Dermis blood vessel endothelial cell (primary cell): ENCODE data around the gene CMTM7. TPM values are rescaled to one million over a fixed set of nuclear protein-coding genes. Genes with fewer than 3 reads are reported as not detected.
A peak's percentile ranks its signal among the peaks of the same experiment; 100 is the strongest.
"Not testable (repeated sequence)": the region's sequence is repeated elsewhere in the genome, so short reads cannot be mapped to it uniquely, and the experiment has no call there.

Source experiments
- DNase-seq: peaks from one replicate; pipeline ENCODE4 v3.0.0; 2010
- total RNA-seq: library from RNA; depleted of rRNA; stranded (reverse); fragments of >200 nt; gene quantifications from 2 replicates; pipeline ENCODE4 v1.2.3, GENCODE V29; 2014

The CMTM7 gene
- total RNA-seq, 1 donor from 2014 or later, result 31.3 TPM

GRCh38 chr3:32460817-32461496, 69.3 kb downstream of the CMTM7 start:
- not testable (repeated sequence) for DNase-seq

- peak; percentile 59 for DNase-seq
These were observed 70.7 kb downstream of the CMTM7 start for GRCh38 chr3:32462191-32462986.

- not testable (repeated sequence) for DNase-seq
These were observed 71.8 kb downstream of the CMTM7 start for GRCh38 chr3:32463415-32463814.

GRCh38 chr3:32464726-32465125, 73.1 kb downstream of the CMTM7 start:
- DNase-seq, result not testable (repeated sequence)

- not testable (repeated sequence) for DNase-seq
These were observed 75.2 kb downstream of the CMTM7 start for GRCh38 chr3:32466808-32467207.

- DNase-seq, result peak; percentile 93
These were observed 75.8 kb downstream of the CMTM7 start for GRCh38 chr3:32467333-32468070.

GRCh38 chr3:32469151-32469874, 77.7 kb downstream of the CMTM7 start:
- no peak for DNase-seq

GRCh38 chr3:32470362-32470761, 78.7 kb downstream of the CMTM7 start:
- no peak for DNase-seq

- DNase-seq, result no peak
These were observed 79.6 kb downstream of the CMTM7 start for GRCh38 chr3:32471246-32471645.

- not testable (repeated sequence) for DNase-seq
These were observed 80.5 kb downstream of the CMTM7 start for GRCh38 chr3:32472151-32472550.

GRCh38 chr3:32474201-32474600, 82.5 kb downstream of the CMTM7 start:
- DNase-seq, result no peak

GRCh38 chr3:32480604-32481003, 89.0 kb downstream of the CMTM7 start:
- DNase-seq, result no peak

- DNase-seq, result no peak
These were observed 90.4 kb downstream of the CMTM7 start for GRCh38 chr3:32481791-32482631.

GRCh38 chr3:32482693-32483092, 91.0 kb downstream of the CMTM7 start:
- no peak for DNase-seq

- no peak for DNase-seq
These were observed 92.1 kb downstream of the CMTM7 start for GRCh38 chr3:32483772-32484171.

GRCh38 chr3:32484436-32484835, 92.8 kb downstream of the CMTM7 start:
- no peak for DNase-seq

- DNase-seq, result peak; percentile 59
These were observed 96.3 kb downstream of the CMTM7 start for GRCh38 chr3:32487781-32488473.

GRCh38 chr3:32488474-32489008, 96.9 kb downstream of the CMTM7 start:
- DNase-seq, result no peak

- no peak for DNase-seq
These were observed 101.2 kb downstream of the CMTM7 start for GRCh38 chr3:32492684-32493436.
